Epithelial cell of esophagus (primary cell): Measurements from ENCODE around the gene SPRR4.

Experiments used
- DNase-seq: peaks from one replicate; pipeline ENCODE4 v3.0.0; 2010; ENCODE audit warnings: low read depth
- H3K4me3 ChIP-seq: 2 replicates; pipeline ENCODE4 v1.5.1; 2011; ENCODE audit warnings: mild to moderate bottlenecking, low read length, control low read depth
- CTCF ChIP-seq: IDR thresholded peaks from 2 replicates; pipeline ENCODE4 v1.5.1; 2011; ENCODE audit warnings: low read depth, mild to moderate bottlenecking, low read length, control low read depth, inconsistent platforms; ENCODE audit not compliant: insufficient read depth; ENCODE audit errors: missing control alignments

SPRR4 gene

GRCh38 chr1:152954436-152954835 lies 16.0 kb upstream of the SPRR4 start:
- peak overlapping the region; percentile 7 for H3K4me3 ChIP-seq
- DNase-seq: peak; percentile 92
- TF ChIP-seq CTCF: no peak

GRCh38 chr1:152957561-152957960 lies 12.9 kb upstream of the SPRR4 start:
- no peak overlapping the region for H3K4me3 ChIP-seq
- TF ChIP-seq CTCF: no peak
- no peak for DNase-seq

GRCh38 chr1:152959273-152959672 lies 11.2 kb upstream of the SPRR4 start:
- H3K4me3 ChIP-seq: no peak overlapping the region
- no peak for DNase-seq
- TF ChIP-seq CTCF: no peak

GRCh38 chr1:152959801-152960451 lies 10.5 kb upstream of the SPRR4 start:
- TF ChIP-seq CTCF: no peak
- peak; percentile 67 for DNase-seq

GRCh38 chr1:152960452-152961044 lies 9.9 kb upstream of the SPRR4 start:
- TF ChIP-seq CTCF: peak; percentile 18
- no peak overlapping the region for H3K4me3 ChIP-seq
- DNase-seq: no peak

More at GRCh38 chr1:152959801-152960451, 10.5 kb upstream of the SPRR4 start:
- H3K4me3 ChIP-seq: no peak overlapping the region

- DNase-seq: no peak
- no peak overlapping the region for H3K4me3 ChIP-seq
- TF ChIP-seq CTCF: no peak
Measured at GRCh38 chr1:152961226-152961891, 9.1 kb upstream of the SPRR4 start.
